ENCODE data around the gene FAM107B. TPM values are rescaled to one million over a fixed set of nuclear protein-coding genes. Genes with fewer than 3 reads are reported as not detected.

FAM107B gene
- total and polyA plus RNA-seq, 2 of the 13 experiments (the other 11 are each of a cell fraction or from before 2014, with no cell fraction given), result 15.7 to 24.8 TPM

GRCh38 chr10:14562218-14563075 lies 212.2 kb downstream of the FAM107B start (continued):
- TF ChIP-seq, protein P1, sequence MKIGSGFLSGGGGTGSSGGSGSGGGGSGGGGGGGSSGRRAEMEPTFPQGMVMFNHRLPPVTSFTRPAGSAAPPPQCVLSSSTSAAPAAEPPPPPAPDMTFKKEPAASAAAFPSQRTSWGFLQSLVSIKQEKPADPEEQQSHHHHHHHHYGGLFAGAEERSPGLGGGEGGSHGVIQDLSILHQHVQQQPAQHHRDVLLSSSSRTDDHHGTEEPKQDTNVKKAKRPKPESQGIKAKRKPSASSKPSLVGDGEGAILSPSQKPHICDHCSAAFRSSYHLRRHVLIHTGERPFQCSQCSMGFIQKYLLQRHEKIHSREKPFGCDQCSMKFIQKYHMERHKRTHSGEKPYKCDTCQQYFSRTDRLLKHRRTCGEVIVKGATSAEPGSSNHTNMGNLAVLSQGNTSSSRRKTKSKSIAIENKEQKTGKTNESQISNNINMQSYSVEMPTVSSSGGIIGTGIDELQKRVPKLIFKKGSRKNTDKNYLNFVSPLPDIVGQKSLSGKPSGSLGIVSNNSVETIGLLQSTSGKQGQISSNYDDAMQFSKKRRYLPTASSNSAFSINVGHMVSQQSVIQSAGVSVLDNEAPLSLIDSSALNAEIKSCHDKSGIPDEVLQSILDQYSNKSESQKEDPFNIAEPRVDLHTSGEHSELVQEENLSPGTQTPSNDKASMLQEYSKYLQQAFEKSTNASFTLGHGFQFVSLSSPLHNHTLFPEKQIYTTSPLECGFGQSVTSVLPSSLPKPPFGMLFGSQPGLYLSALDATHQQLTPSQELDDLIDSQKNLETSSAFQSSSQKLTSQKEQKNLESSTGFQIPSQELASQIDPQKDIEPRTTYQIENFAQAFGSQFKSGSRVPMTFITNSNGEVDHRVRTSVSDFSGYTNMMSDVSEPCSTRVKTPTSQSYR (CRISPR knock-in tag; IDR thresholded peaks at IDR 0.05; ENCODE audit: borderline replicate concordance), result no peak
- no peak for TF ChIP-seq FOSL1 (CRISPR knock-in tag; IDR thresholded peaks at IDR 0.05; ENCODE audit: borderline replicate concordance)

DNA sequence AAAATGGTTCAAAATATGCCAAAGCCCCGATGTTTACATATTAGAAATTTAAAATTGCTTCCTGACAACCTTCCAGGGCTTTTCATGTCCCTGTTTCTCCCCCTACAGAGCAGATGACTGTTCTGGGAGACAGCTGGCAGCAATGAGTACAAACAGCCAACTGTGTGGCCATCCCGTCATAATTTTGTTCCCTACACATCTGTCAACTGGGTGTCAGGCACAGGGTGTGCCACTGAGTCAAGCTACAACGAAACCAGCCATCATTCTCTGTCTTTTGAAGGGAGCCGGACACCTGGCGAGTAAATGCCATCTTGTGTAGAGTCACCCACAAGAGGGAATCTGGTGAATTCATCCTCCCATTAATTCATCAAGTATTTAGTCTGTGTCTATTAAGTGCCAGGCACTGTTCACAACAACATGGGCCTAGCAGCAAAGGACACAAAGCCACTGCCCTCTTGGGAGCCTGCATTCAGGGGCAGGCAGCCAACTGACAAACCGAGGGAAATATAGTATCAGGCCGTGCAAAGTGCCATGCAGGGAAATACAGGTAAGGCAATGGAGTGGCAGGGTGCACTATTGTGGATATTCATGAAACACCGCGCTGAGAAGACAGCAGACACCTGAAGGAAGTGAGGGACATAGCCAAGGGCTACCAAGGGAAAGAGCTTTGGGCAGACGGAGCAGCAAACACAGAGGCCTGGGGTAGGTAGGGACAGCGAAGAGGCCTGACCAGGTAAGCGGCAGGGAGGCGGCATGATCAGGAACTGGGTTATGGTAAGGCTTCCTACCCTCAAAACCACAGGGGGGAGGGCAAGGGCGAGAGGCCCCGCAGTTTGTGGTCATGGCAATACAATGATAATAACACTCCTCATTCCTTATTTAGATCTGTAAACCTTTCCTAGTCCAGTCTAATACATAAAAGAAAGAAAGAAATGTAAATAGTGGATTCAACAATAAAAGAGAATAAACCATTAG lies 213.6 kb downstream of the FAM107B start:
- H3K27ac ChIP-seq (ENCODE audit: extremely low read length, insufficient read depth, low read length), result no peak overlapping the region

More for the DNA sequence above, 213.6 kb downstream of the FAM107B start:
- ChIA-PET CTCF (ENCODE audit: low intra/inter-chr PET ratio, low total read pairs) (no interaction called here), POLR2A (no interaction called here)
- ATAC-seq, result no peak
- Histone ChIP-seq H3K4me3 (replicated peaks in 1 of 3; ENCODE audit: insufficient read depth in 1 of 3, low read depth in 2 of 3, low read length in 3 of 3) (no peak overlapping the region), H4K20me1 (ENCODE audit: insufficient read depth, low read length) (peaks cover 1% of the 10 kb centered on the region; the same call in 1 of the 2 replicates), H3K4me1 (ENCODE audit: insufficient read depth, low read length) (peaks cover 35% of the 10 kb centered on the region), H3K27me3 (ENCODE audit: control insufficient read depth in 1 of 2, insufficient read depth in 2 of 2, low read length in 2 of 2) (no peaks in the 10 kb centered on the region), H3K79me2 (ENCODE audit: insufficient read depth, low read length) (peaks cover 29% of the 10 kb centered on the region), H2AFZ (ENCODE audit: low read length) (no peak overlapping the region), H3K9me3 (ENCODE audit: low read length) (no peaks in the 10 kb centered on the region), H3K9ac (ENCODE audit: insufficient read depth, low read depth, low read length) (no peak overlapping the region), H3K4me2 (ENCODE audit: low read depth, low read length) (no peak overlapping the region), H3K36me3 (replicated peaks in 1 of 2; ENCODE audit: control insufficient read depth in 1 of 2, insufficient read depth in 2 of 2, low read length in 2 of 2) (peaks cover 0 to under 1% of the 10 kb centered on the region in 2 experiments; a peak in 2 of 5 replicates)
- WGBS (ENCODE audit: low lambda C conversion rate), result 97% methylated on average over 15 of the region's 15 CpGs
- no TSS peak for BruUV-seq (replicated peaks)
- DNase-seq (ENCODE audit: low spot score), result no peak
- intact Hi-C loops (cut with micrococcal nuclease; ENCODE audit: unreplicated experiment), result no loop called here
- in situ Hi-C loops (cut with HindIII; ENCODE audit: extremely low pct_ligation_motif_present, low pct_unique_long_range_greater_than_20kb), result no loop called here
- FAIRE-seq, result no peak
- TF ChIP-seq ZNF660 (CRISPR knock-in tag; IDR thresholded peaks at IDR 0.05; ENCODE audit: borderline replicate concordance, low read depth) (no peak), ZNF275 (CRISPR knock-in tag; IDR thresholded peaks at IDR 0.05; ENCODE audit: borderline replicate concordance) (no peak), AKAP8 (CRISPR knock-in tag; IDR thresholded peaks at IDR 0.05) (no peak)
